ENCODE measurements around the gene BCL11A.
A peak's percentile ranks its signal among the peaks of the same experiment; 100 is the strongest.

BCL11A gene

DNA sequence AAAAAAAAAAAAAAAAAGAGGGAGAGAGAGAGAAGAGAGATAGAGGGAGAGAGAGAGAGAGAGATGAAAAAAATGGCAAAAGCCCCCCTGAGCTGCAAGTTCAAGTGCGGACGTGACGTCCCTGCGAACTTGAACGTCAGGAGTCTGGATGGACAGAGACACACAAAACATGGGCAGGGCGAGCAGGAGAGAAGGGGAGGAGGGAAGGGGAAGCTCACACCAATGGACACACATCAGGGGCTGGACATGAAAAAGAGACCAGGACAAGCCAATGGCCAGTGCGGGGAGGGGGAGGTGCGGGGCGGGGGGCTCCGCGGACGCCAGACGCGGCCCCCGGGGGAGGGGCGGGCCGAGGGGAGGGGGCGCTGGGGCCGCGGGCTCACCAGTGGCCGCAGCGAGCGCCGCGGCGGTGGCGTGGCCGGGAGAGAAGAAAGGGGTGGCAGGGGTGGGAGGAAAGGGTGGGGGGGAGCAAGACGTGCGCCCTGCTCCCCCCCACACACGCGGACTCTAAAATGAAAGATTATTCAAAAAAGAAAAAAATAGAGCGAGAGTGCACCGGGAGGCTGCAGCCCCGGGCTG, at the start of gene BCL11A:
Gene BCL11A (minus strand): TSS at position 160 of the 579 bp plus-strand sequence. CDS start 384 bp downstream, outside the sequence.
- Mint-ChIP-seq H3K4me3 (peak within 1 kb of the TSS; percentile 77), H3K4me1 (peaks cover 54% of the 10 kb centered on the region), H3K36me3 (no peaks in the 10 kb centered on the region), H3K9me3 (no peaks in the 10 kb centered on the region), H3K27ac (no peak within 1 kb of the TSS)
- ATAC-seq (no peak), DNase-seq (ENCODE audit: low spot score in 2 of 2) (no peak)

DNA sequence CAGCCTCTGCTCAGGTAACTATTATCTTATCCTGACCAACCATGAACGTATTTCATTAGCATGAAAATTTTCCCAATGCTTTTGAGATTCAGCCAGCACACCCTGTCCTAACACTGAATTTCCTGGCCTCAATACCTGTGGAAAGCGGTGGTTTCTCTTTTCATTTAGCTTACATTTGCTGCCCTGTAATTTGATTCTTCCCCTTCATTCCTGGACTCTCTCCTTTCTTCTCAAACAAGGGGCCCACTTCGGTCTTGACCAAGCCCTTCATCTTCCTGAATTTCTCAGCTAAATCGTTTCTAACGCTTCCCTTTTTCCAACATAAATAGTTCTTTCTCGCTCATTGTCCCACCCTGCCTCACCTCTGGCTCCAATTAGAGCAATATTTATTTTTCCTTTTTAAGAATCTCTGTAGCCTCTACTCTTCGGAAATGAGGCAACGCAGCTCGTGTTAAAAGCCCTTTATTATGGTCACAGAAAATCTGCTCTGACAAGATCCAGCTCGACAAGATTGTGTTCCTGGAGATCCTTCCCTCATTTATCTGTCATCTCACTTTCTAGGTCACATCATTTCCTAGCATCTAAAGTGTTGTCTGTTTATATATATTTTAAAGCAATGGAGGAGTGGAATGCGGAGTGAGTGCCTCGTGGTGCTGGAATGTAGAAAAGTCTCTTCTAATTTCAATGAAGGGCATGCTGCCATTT, 49.5 kb upstream of the BCL11A start:
- Mint-ChIP-seq H3K27ac (no peak overlapping the region), H3K4me1 (no peaks in the 10 kb centered on the region), H3K36me3 (no peaks in the 10 kb centered on the region), H3K4me3 (no peak overlapping the region), H3K9me3 (no peaks in the 10 kb centered on the region)
- DNase-seq (ENCODE audit: low spot score in 2 of 2) (no peak), ATAC-seq (no peak)

DNA sequence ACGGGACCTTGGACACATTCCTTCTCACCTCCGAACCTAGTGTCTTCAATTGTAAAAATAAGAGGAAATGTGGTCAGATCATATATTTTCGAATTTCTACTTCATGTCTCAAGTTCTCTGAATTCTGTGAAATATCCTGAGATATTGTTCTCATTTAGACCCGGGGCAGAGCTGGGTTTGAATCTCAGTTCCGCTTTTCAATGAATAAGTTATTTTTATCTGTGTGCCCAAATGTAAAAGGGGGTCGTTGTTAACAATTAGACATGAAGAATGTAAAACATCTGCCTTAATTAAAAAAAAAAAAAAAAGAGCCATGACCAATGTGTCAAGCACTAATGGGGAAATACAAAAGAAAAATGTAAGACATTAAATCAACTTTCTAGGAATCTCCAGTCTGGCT, 48.9 kb upstream of the BCL11A start:
- H3K36me3 Mint-ChIP-seq: no peaks in the 10 kb centered on the region
- H3K9me3 Mint-ChIP-seq: no peaks in the 10 kb centered on the region
- H3K27ac Mint-ChIP-seq: no peak overlapping the region

DNA sequence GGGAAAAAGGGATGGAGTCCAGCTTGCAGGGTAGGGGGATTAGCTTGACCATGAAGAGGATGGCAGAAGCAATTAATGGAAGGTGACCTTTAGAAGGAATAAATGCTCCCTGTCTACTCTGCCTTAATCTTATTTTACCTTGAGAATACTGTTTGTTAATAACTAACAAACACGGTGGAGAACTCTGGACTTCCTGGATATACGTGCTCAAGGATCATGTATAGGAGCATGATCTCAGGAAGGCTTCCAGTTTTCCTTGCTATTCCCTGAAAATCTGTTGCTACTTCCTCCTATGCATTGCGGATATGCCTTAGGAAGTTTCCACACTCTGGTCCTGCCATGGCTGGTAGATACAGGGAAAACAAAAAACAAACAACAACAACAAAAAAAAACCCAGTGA, 44.8 kb upstream of the BCL11A start:
- Mint-ChIP-seq H3K4me1 (no peaks in the 10 kb centered on the region), H3K9me3 (no peaks in the 10 kb centered on the region), H3K36me3 (no peaks in the 10 kb centered on the region), H3K27ac (no peak overlapping the region), H3K4me3 (no peak overlapping the region)
- DNase-seq (ENCODE audit: low spot score in 2 of 2): no peak
- ATAC-seq: no peak

More for the DNA sequence above, 48.9 kb upstream of the BCL11A start:
- Mint-ChIP-seq H3K4me3 (no peak overlapping the region), H3K4me1 (no peaks in the 10 kb centered on the region)
- no peak for DNase-seq (ENCODE audit: low spot score in 2 of 2)
- ATAC-seq: no peak

DNA sequence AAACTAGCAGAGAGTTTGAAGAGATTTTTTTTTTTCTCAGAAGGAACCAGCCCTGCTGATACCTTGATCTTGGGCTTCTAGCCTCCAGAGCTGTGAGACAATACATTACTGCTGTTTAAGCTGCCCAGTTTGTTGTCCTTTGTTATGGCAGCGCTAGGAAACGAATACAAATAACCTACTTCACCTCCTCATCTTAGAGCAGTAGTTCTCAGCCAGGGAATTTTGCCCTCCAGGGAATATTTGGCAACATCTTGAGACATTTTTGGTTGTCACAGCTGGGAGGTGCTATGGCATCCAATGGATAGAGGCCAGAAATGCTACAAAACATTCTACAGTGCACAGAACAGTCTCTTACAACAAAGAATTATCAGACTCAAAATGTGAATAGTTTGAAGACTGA, 43.9 kb upstream of the BCL11A start:
- DNase-seq (ENCODE audit: low spot score in 2 of 2) (no peak), ATAC-seq (no peak)
- no peaks in the 10 kb centered on the region for H3K4me1 Mint-ChIP-seq
- no peak overlapping the region for H3K4me3 Mint-ChIP-seq
- H3K27ac Mint-ChIP-seq: no peak overlapping the region
- H3K36me3 Mint-ChIP-seq: no peaks in the 10 kb centered on the region
- H3K9me3 Mint-ChIP-seq: no peaks in the 10 kb centered on the region

DNA sequence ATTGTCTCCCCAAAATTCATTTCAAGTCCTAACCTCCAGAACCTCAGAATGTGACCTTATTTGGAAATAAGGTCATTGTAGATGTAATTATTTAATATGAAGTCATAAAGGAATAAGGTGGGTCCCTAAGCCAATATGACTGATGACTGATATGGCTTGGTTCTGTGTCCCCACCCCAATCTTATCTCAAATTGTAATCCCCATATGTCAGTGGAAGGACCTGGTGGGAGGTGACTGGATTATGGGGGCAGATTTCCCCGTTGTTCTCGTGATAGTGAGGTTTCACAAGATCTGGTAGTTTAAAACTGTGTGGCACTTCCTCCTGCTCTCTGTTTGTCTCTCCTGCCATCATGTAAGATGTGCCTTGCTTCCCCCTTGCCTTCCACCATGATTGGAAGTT, 43.0 kb upstream of the BCL11A start:
- ATAC-seq: no peak
- no peaks in the 10 kb centered on the region for H3K36me3 Mint-ChIP-seq
- H3K4me3 Mint-ChIP-seq: no peak overlapping the region
- no peak for DNase-seq (ENCODE audit: low spot score in 2 of 2)
- H3K9me3 Mint-ChIP-seq: no peaks in the 10 kb centered on the region
- no peak overlapping the region for H3K27ac Mint-ChIP-seq
- H3K4me1 Mint-ChIP-seq: no peaks in the 10 kb centered on the region

DNA sequence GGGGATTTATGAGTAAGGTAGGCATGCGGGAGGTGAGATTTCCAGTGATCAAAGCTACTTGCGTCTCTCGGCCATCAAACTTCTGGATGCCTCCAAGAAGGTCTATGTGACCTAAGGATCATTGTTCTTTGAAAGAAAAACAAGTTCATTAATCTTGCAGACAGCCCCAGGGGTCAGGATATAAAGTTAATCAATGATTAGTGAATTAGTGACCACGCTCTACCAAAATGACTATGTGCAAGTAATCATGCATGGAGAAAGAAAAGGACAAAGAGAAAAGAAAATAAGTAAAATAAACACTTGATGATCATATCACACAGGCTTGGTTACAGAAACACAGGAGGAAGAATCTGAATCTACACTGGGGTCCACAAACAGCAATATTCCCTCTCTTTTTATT, 42.5 kb upstream of the BCL11A start:
- ATAC-seq (no peak), DNase-seq (ENCODE audit: low spot score in 2 of 2) (no peak)
- Mint-ChIP-seq H3K36me3 (no peaks in the 10 kb centered on the region), H3K9me3 (no peaks in the 10 kb centered on the region), H3K4me3 (no peak overlapping the region), H3K27ac (no peak overlapping the region), H3K4me1 (no peaks in the 10 kb centered on the region)

DNA sequence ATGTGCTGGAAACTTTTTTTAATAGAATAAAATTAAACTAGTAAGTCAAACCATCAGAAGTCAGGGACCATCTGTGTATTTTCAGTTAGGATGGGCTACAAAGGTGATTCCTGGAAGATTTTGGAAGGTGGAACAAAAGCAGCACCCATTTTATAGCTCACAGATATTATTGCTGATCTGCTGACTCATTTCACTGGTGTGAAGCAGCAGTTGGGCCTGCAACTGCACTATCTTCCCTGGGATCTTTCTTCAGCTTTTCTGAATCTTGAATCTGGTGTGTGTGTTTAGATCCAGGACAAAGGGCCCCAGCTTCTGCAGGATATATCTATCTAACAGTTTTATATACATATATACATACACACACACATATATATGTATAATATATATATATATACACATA, 35.6 kb upstream of the BCL11A start:
- Mint-ChIP-seq H3K4me3 (no peak overlapping the region), H3K27ac (no peak overlapping the region), H3K36me3 (no peaks in the 10 kb centered on the region), H3K9me3 (no peaks in the 10 kb centered on the region), H3K4me1 (no peaks in the 10 kb centered on the region)
- no peak for DNase-seq (ENCODE audit: low spot score in 2 of 2)
- ATAC-seq: no peak

DNA sequence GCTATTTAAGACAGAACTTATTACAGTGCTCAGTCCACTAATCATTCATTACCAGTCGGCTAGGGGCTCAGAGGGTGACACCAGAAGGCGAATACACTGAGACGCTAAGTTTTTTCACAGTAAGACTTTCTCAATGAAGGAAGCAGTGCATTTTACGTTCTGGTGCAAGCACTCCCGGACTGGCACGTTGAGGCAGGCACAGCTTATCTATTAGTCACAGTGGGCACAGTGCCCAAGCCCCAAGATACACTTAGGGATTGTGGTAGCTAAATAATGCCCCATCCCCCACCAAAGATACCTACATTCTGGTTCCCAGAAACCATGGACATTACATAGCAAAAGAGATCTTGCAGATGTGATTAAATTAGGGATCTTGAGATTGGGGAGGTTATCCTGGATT, 32.6 kb upstream of the BCL11A start:
- no peaks in the 10 kb centered on the region for H3K36me3 Mint-ChIP-seq
- ATAC-seq: no peak
- H3K9me3 Mint-ChIP-seq: no peaks in the 10 kb centered on the region
- no peak for DNase-seq (ENCODE audit: low spot score in 2 of 2)
- no peaks in the 10 kb centered on the region for H3K4me1 Mint-ChIP-seq
- no peak overlapping the region for H3K27ac Mint-ChIP-seq
- H3K4me3 Mint-ChIP-seq: no peak overlapping the region

DNA sequence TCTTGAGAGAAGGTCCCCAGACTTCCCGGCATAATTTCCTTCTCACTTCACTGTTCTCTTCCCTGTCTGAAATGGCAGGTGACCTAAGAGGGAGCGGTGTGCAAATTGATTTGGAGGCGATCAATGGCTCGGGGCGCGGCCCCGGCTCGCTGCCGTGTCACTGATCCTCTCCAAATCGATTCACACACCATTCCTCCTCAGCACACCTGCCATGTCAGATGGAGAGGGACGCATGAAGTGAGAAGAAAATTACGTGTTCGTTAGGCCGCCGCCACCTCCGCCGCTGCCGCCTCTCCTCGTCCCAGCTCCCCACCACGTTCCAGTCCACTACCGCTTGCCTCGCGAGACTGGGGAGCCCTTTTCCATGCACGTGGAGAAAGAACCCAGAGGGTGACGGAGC, 31.8 kb upstream of the BCL11A start:
- no peak overlapping the region for H3K4me3 Mint-ChIP-seq
- ATAC-seq (no peak), DNase-seq (ENCODE audit: low spot score in 2 of 2) (no peak)
- H3K4me1 Mint-ChIP-seq: no peaks in the 10 kb centered on the region
- no peak overlapping the region for H3K27ac Mint-ChIP-seq
- no peaks in the 10 kb centered on the region for H3K36me3 Mint-ChIP-seq
- no peaks in the 10 kb centered on the region for H3K9me3 Mint-ChIP-seq

DNA sequence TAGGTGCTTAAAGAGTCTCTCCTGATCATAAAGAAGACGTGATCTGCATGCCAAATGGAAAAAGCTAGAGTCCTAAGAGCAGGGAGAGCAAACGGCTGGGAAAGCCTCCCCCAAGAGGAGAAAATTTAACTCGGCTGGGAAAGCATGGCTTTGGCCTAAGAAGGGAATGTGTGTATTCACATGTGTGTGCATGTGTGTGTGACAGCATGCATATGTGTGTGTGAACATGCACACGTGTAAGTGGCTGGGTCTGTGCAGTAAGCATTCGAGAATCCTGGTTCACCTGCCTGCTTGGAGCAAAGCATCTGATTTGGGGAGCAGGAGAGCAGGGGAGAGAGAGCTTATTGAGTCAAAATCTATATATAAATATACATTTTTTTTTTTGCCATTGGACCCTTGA, 30.1 kb upstream of the BCL11A start:
- Mint-ChIP-seq H3K9me3 (no peaks in the 10 kb centered on the region), H3K4me1 (no peaks in the 10 kb centered on the region), H3K36me3 (no peaks in the 10 kb centered on the region), H3K27ac (no peak overlapping the region), H3K4me3 (no peak overlapping the region)
- ATAC-seq (no peak), DNase-seq (ENCODE audit: low spot score in 2 of 2) (no peak)

DNA sequence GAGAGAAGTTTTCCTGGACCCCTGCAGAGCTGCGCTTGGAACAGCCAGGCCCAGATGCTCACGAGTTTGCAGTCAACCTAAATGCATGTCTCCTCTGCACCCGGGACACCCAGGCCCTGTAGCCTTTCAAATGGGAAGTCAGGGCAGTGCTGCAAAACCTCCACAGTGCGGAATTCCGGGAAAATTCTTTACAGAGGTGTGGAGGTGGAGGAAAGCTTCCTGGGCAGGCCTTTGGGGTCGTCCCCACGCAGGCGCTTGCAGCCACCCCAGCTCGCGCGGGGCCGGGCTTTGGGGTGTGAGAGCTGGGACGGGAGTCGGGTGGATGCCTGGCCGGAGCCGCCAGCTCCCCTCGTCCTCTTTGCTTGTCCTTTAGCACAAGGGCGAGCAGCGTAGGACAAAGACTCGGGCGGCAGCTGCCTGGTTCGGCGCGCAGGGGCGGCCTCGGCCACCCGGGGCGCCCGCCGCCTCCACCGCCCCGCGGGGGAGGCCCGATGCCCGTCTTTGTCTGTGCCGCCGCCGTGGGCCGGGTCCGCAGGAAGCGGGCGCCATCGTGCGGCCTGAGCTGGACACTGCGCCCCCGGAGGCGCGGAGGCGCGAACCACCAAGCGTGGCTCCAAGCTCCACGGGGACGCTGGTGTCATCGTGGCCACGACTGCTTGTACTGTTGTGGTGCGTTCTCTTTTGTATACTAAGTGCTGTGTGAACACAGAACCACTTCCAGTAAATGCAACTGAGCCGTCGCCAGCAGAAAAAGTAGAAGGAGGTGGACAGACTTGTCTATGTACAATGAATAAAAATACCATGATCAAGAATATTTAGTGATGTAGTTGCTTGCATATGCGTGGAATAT, 28.2 kb upstream of the BCL11A start:
- no peaks in the 10 kb centered on the region for H3K9me3 Mint-ChIP-seq
- no peaks in the 10 kb centered on the region for H3K36me3 Mint-ChIP-seq
- no peaks in the 10 kb centered on the region for H3K4me1 Mint-ChIP-seq
- peak overlapping the region; percentile 22 for H3K4me3 Mint-ChIP-seq
- ATAC-seq (peak; percentile 82), DNase-seq (ENCODE audit: low spot score in 2 of 2) (peak; percentile 67 to 82)
- no peak overlapping the region for H3K27ac Mint-ChIP-seq

DNA sequence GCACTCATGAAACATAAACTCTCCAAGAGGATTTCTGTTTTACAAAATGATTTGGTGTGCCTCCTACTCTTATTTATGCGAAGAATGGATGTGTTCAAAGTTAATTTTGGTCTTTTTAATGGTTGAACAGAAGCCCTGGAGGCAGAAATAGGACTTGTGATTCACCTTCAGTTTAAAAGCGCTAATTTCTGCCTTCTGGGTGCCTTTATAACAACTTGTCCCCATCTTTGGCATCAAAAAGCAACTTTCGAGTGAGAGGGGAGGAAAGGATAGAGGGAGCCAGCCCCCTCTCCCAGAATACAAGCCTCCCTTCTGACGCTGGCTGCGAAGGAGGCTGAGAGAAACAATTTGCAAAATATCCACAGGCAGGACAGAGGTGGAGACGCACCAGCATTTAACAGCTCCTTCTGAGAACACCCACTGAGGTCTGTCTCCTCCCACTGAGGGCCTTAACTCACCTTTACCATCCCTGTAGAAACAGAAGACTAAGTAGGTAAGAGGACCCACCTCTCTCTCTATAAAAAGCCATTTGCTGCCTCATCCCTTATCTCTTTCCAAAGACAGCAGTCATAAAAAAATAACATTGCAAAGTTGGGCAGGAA, 24.3 kb upstream of the BCL11A start:
- no peaks in the 10 kb centered on the region for H3K36me3 Mint-ChIP-seq
- DNase-seq (ENCODE audit: low spot score in 2 of 2): no peak
- no peaks in the 10 kb centered on the region for H3K4me1 Mint-ChIP-seq
- no peak overlapping the region for H3K27ac Mint-ChIP-seq
- ATAC-seq: no peak
- no peaks in the 10 kb centered on the region for H3K9me3 Mint-ChIP-seq
- H3K4me3 Mint-ChIP-seq: no peak overlapping the region

DNA sequence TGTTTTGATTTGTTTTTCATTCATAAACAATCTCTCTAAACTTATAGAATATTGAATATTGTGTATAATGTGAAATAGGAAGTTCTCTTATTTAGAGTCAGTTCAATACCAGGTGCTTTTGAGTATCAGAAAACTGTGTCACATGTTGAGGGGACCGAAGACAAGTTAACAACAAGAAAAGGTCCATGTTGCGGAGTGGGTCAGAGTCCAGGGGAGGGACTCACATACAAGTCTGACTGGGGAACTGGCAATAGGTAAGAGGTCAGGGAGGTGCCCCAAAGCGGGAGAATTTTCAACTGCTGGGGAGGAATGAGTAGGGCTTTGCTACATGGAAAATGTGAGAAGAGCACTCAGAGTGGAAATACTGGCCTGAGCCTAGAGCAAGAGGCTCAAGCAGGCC, 19.8 kb upstream of the BCL11A start:
- ATAC-seq: no peak
- DNase-seq (ENCODE audit: low spot score in 2 of 2): no peak
- Mint-ChIP-seq H3K9me3 (no peaks in the 10 kb centered on the region), H3K4me3 (no peak overlapping the region), H3K36me3 (no peaks in the 10 kb centered on the region), H3K27ac (no peak overlapping the region), H3K4me1 (no peaks in the 10 kb centered on the region)

DNA sequence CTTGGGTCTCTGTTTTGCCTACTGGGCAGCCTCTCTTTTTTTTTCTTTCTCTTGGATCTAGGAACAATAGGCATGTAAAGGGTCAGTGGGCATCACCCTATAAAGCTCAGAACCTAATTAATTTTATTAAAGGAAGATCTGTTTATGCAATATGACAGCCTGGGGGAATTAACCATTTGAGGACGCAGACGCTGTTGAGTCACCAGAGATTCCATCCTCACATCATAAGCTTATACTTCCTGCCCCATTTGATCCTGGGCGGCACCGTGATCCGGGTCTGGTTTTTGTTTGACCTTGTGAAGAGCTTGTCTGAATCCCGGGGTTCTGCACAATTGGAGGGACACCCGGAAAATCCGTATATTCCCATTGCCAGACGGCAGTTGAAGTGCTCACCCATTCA, 16.8 kb upstream of the BCL11A start:
- Mint-ChIP-seq H3K4me1 (no peaks in the 10 kb centered on the region), H3K4me3 (no peak overlapping the region), H3K27ac (no peak overlapping the region), H3K36me3 (no peaks in the 10 kb centered on the region), H3K9me3 (no peaks in the 10 kb centered on the region)
- ATAC-seq: no peak
- DNase-seq (ENCODE audit: low spot score in 2 of 2): no peak
